Fibroblast of the aortic adventitia (primary cell): ENCODE results near the gene SIK2. TPM values are rescaled to one million over a fixed set of nuclear protein-coding genes. Genes with fewer than 3 reads are reported as not detected.

ENCODE experiments used
- DNase-seq: peaks from one replicate; pipeline ENCODE4 v3.0.0-alpha.2; 2010; ENCODE audit warnings: low read depth
- H3K4me3 ChIP-seq: 2 replicates; pipeline ENCODE4 v1.5.1; 2011; ENCODE audit warnings: low read depth, mild to moderate bottlenecking, control low read depth, low read length, moderate library complexity
- CTCF ChIP-seq: IDR thresholded peaks from 2 replicates; pipeline ENCODE4 v1.5.1; 2011; ENCODE audit warnings: mild to moderate bottlenecking, low read length, control low read depth, inconsistent platforms; ENCODE audit not compliant: insufficient read depth
- total RNA-seq: library from RNA; depleted of rRNA; stranded (reverse); fragments of >200 nt; gene quantifications from 2 replicates; pipeline ENCODE4 v1.2.3, GENCODE V29; 2012; ENCODE audit warnings: low replicate concordance

SIK2 gene
- 8.8 and 16.6 TPM in 2 replicates for total RNA-seq

GRCh38 chr11:111601979-111602864 lies at the start of gene SIK2:
TSS of gene SIK2 (plus strand) at chr11:111602449. CDS start at chr11:111602564, 115 bp downstream.
- peak; percentile 94 for TF ChIP-seq CTCF
- peak within 1 kb of the TSS; percentile 83 for H3K4me3 ChIP-seq
- DNase-seq = peak; percentile 92

GRCh38 chr11:111554532-111554931 lies 47.7 kb upstream of the SIK2 start:
- DNase-seq = no peak

GRCh38 chr11:111555255-111555654 lies 47.0 kb upstream of the SIK2 start:
- H3K4me3 ChIP-seq = no peak overlapping the region
- peak; percentile 36 for DNase-seq
- TF ChIP-seq CTCF = no peak

More at GRCh38 chr11:111554532-111554931, 47.7 kb upstream of the SIK2 start:
- no peak for TF ChIP-seq CTCF
- H3K4me3 ChIP-seq = no peak overlapping the region

- peak; percentile 97 for DNase-seq
These were observed 44.7 kb upstream of the SIK2 start for GRCh38 chr11:111557425-111558111.

GRCh38 chr11:111559800-111560464 lies 42.3 kb upstream of the SIK2 start:
- TF ChIP-seq CTCF = no peak
- DNase-seq = no peak
- no peak overlapping the region for H3K4me3 ChIP-seq

More at GRCh38 chr11:111557425-111558111, 44.7 kb upstream of the SIK2 start:
- TF ChIP-seq CTCF = peak; percentile 31
- H3K4me3 ChIP-seq = peak overlapping the region; percentile 0

- no peak for TF ChIP-seq CTCF
- no peak for DNase-seq
- no peak overlapping the region for H3K4me3 ChIP-seq
These were observed 41.4 kb upstream of the SIK2 start for GRCh38 chr11:111560800-111561199.
